Trophoblast cell (in vitro differentiated cells and primary cell): ENCODE data around the gene KRT23.

Experiments
- DNase-seq, 2 donors: peaks; one replicate each; pipeline ENCODE4 v3.0.0-alpha.2; 2016
- H2AFZ ChIP-seq: 2 replicates; pipeline ENCODE4 v1.6.1; 2013; ENCODE audit warnings: low read length, moderate library complexity, mild to moderate bottlenecking; ENCODE audit not compliant: insufficient read depth, poor library complexity
- H2AK5ac ChIP-seq: 2 replicates; pipeline ENCODE4 v1.6.1; 2013; ENCODE audit warnings: mild to moderate bottlenecking, low read length
- H2BK120ac ChIP-seq: 2 replicates; pipeline ENCODE4 v1.6.1; 2013; ENCODE audit warnings: low read length, mild to moderate bottlenecking, moderate library complexity; ENCODE audit not compliant: insufficient read depth, poor library complexity
- H2BK12ac ChIP-seq: 2 replicates; pipeline ENCODE4 v1.6.1; 2013; ENCODE audit warnings: mild to moderate bottlenecking, low read length, moderate library complexity
- H2BK5ac ChIP-seq: 2 replicates; pipeline ENCODE4 v1.6.1; 2013; ENCODE audit warnings: low read length, low read depth, moderate library complexity, mild to moderate bottlenecking; ENCODE audit not compliant: poor library complexity
- H3K14ac ChIP-seq: 2 replicates; pipeline ENCODE4 v1.6.1; 2013; ENCODE audit warnings: mild to moderate bottlenecking, low read length
- H3K18ac ChIP-seq: 2 replicates; pipeline ENCODE4 v1.6.1; 2013; ENCODE audit warnings: mild to moderate bottlenecking, low read length
- H3K23ac ChIP-seq: 2 replicates; pipeline ENCODE4 v1.6.1; 2013; ENCODE audit warnings: low read length
- H3K27ac ChIP-seq: 2 replicates; pipeline ENCODE4 v1.5.1; 2013; ENCODE audit warnings: low read depth, mild to moderate bottlenecking, inconsistent platforms, low read length, moderate library complexity
- H3K27me3 ChIP-seq: 2 replicates; pipeline ENCODE4 v1.6.1; 2013; ENCODE audit warnings: inconsistent platforms, mild to moderate bottlenecking, low read length, moderate library complexity; ENCODE audit not compliant: insufficient read depth
- H3K36me3 ChIP-seq, 2 experiments: 1 replicate in 1 of 2; 2 replicates in 1 of 2; pipeline ENCODE4 v1.6.1; 2013; ENCODE audit warnings: low read length in 2 of 2, mild to moderate bottlenecking in 2 of 2, moderate library complexity in 1 of 2; ENCODE audit not compliant: insufficient read depth in 2 of 2, control insufficient read depth in 1 of 2
- H3K4ac ChIP-seq: 2 replicates; pipeline ENCODE4 v1.6.1; 2013; ENCODE audit warnings: low read depth, mild to moderate bottlenecking, low read length, moderate library complexity
- H3K4me1 ChIP-seq, 2 experiments: 1 replicate in 1 of 2; 2 replicates in 1 of 2; pipeline ENCODE4 v1.6.1; 2013; ENCODE audit warnings: low read length in 2 of 2, mild to moderate bottlenecking in 2 of 2, moderate library complexity in 1 of 2; ENCODE audit not compliant: insufficient read depth in 2 of 2, control insufficient read depth in 1 of 2
- H3K4me2 ChIP-seq: 2 replicates; pipeline ENCODE4 v1.6.1; 2013; ENCODE audit warnings: inconsistent platforms, mild to moderate bottlenecking, low read length, moderate library complexity
- H3K4me3 ChIP-seq: 2 replicates; pipeline ENCODE4 v1.5.1; 2013; ENCODE audit warnings: mild to moderate bottlenecking, low read depth, low read length, inconsistent platforms
- H3K79me1 ChIP-seq: one replicate; pipeline ENCODE4 v1.6.1; 2013; ENCODE audit warnings: low read length
- H3K79me2 ChIP-seq: 2 replicates; pipeline ENCODE4 v1.6.1; 2013; ENCODE audit warnings: low read length, mild to moderate bottlenecking; ENCODE audit not compliant: control insufficient read depth, insufficient read depth, poor library complexity
- H3K9ac ChIP-seq: 2 replicates; pipeline ENCODE4 v1.6.1; 2013; ENCODE audit warnings: mild to moderate bottlenecking, low read length
- H3K9me3 ChIP-seq: 2 replicates; pipeline ENCODE4 v1.6.1; 2013; ENCODE audit warnings: low read depth, mild to moderate bottlenecking, control low read depth, inconsistent platforms, low read length; ENCODE audit not compliant: insufficient read depth
- H4K12ac ChIP-seq: 2 replicates; pipeline ENCODE4 v1.6.1; 2013; ENCODE audit warnings: low read depth, mild to moderate bottlenecking, low read length, moderate library complexity
- H4K8ac ChIP-seq: 2 replicates; pipeline ENCODE4 v1.6.1; 2013; ENCODE audit warnings: low read depth, mild to moderate bottlenecking, low read length, moderate library complexity
- H4K91ac ChIP-seq: one replicate; pipeline ENCODE4 v1.6.1; 2013; ENCODE audit warnings: low read depth, mild to moderate bottlenecking, low read length, moderate library complexity
- WGBS: extraction: QIAGEN DNeasy Blood & Tissue Kit; methylation state at CpG from one replicate; pipeline ENCODE4 v1.1.7; 2013; ENCODE audit warnings: missing lambda C conversion rate; ENCODE audit not compliant: insufficient read length, insufficient coverage; ENCODE audit errors: extremely low coverage; 5-methylcytosine and 5-hydroxymethylcytosine counted together

KRT23 gene

GRCh38 chr17:40962059-40962561 lies 24.7 kb upstream of the KRT23 start:
- H3K79me2 ChIP-seq: no peaks in the 10 kb centered on the region
- no peak overlapping the region for H3K18ac ChIP-seq
- H3K9ac ChIP-seq: no peak overlapping the region
- no peak overlapping the region for H3K27ac ChIP-seq
- DNase-seq: no peak
- H3K9me3 ChIP-seq: no peaks in the 10 kb centered on the region
- H4K91ac ChIP-seq: no peak overlapping the region
- no peak overlapping the region for H2AFZ ChIP-seq
- H2BK12ac ChIP-seq: no peak overlapping the region
- no peak overlapping the region for H4K12ac ChIP-seq
- H3K4me1 ChIP-seq: peaks cover 4 to 10% of the 10 kb centered on the region in 2 experiments
- no peak overlapping the region for H2BK120ac ChIP-seq
- no peak overlapping the region for H3K23ac ChIP-seq
- H3K14ac ChIP-seq: no peak overlapping the region
- H2BK5ac ChIP-seq: no peak overlapping the region
- no peak overlapping the region for H3K4me2 ChIP-seq
- WGBS: no CpG with 5 or more reads among the region's 4 CpGs
- no peak overlapping the region for H3K4me3 ChIP-seq
- no peaks in the 10 kb centered on the region for H3K27me3 ChIP-seq
- H3K4ac ChIP-seq: no peak overlapping the region
- H3K79me1 ChIP-seq: peaks cover 4% of the 10 kb centered on the region
- no peak overlapping the region for H2AK5ac ChIP-seq
- H3K36me3 ChIP-seq: no peaks in the 10 kb centered on the region
- no peak overlapping the region for H4K8ac ChIP-seq

- no peak overlapping the region for H3K9ac ChIP-seq
- no peak overlapping the region for H3K14ac ChIP-seq
- H2AK5ac ChIP-seq: no peak overlapping the region
- H3K27me3 ChIP-seq: no peaks in the 10 kb centered on the region
- H3K4me2 ChIP-seq: no peak overlapping the region
- no peak overlapping the region for H4K91ac ChIP-seq
- WGBS: no CpG with 5 or more reads among the region's 1 CpG
- no peak overlapping the region for H2BK5ac ChIP-seq
- H3K36me3 ChIP-seq: no peaks in the 10 kb centered on the region
- H3K27ac ChIP-seq: no peak overlapping the region
- H3K9me3 ChIP-seq: no peaks in the 10 kb centered on the region
- peaks cover 6 to 11% of the 10 kb centered on the region in 2 experiments for H3K4me1 ChIP-seq
- DNase-seq: no peak
- H3K79me1 ChIP-seq: peaks cover 4% of the 10 kb centered on the region
- H2AFZ ChIP-seq: no peak overlapping the region
- no peak overlapping the region for H2BK120ac ChIP-seq
- H4K8ac ChIP-seq: no peak overlapping the region
- H2BK12ac ChIP-seq: no peak overlapping the region
- no peaks in the 10 kb centered on the region for H3K79me2 ChIP-seq
- no peak overlapping the region for H3K4ac ChIP-seq
- no peak overlapping the region for H3K23ac ChIP-seq
- H4K12ac ChIP-seq: no peak overlapping the region
- H3K18ac ChIP-seq: no peak overlapping the region
- no peak overlapping the region for H3K4me3 ChIP-seq
Measured at GRCh38 chr17:40961591-40961990, 24.1 kb upstream of the KRT23 start.

- H3K79me2 ChIP-seq: no peaks in the 10 kb centered on the region
- no peak overlapping the region for H2AK5ac ChIP-seq
- H3K27me3 ChIP-seq: no peaks in the 10 kb centered on the region
- H2BK120ac ChIP-seq: no peak overlapping the region
- no peak overlapping the region for H4K8ac ChIP-seq
- H3K27ac ChIP-seq: no peak overlapping the region
- H2BK12ac ChIP-seq: no peak overlapping the region
- H3K9me3 ChIP-seq: no peaks in the 10 kb centered on the region
- no peak overlapping the region for H4K12ac ChIP-seq
- no peak overlapping the region for H3K4me3 ChIP-seq
- no peak overlapping the region for H3K4me2 ChIP-seq
- WGBS: no CpG with 5 or more reads among the region's 10 CpGs
- peaks cover 7 to 14% of the 10 kb centered on the region in 2 experiments for H3K4me1 ChIP-seq
- H3K23ac ChIP-seq: no peak overlapping the region
- no peak overlapping the region for H3K9ac ChIP-seq
- H4K91ac ChIP-seq: peak overlapping the region; percentile 39
- H2BK5ac ChIP-seq: no peak overlapping the region
- no peak overlapping the region for H3K4ac ChIP-seq
- no peak overlapping the region for H3K18ac ChIP-seq
- H3K36me3 ChIP-seq: no peaks in the 10 kb centered on the region
- peak; percentile 49 to 71 for DNase-seq
- peaks cover 8% of the 10 kb centered on the region for H3K79me1 ChIP-seq
- no peak overlapping the region for H2AFZ ChIP-seq
- no peak overlapping the region for H3K14ac ChIP-seq
Measured at GRCh38 chr17:40960144-40960543, 22.7 kb upstream of the KRT23 start.

DNA sequence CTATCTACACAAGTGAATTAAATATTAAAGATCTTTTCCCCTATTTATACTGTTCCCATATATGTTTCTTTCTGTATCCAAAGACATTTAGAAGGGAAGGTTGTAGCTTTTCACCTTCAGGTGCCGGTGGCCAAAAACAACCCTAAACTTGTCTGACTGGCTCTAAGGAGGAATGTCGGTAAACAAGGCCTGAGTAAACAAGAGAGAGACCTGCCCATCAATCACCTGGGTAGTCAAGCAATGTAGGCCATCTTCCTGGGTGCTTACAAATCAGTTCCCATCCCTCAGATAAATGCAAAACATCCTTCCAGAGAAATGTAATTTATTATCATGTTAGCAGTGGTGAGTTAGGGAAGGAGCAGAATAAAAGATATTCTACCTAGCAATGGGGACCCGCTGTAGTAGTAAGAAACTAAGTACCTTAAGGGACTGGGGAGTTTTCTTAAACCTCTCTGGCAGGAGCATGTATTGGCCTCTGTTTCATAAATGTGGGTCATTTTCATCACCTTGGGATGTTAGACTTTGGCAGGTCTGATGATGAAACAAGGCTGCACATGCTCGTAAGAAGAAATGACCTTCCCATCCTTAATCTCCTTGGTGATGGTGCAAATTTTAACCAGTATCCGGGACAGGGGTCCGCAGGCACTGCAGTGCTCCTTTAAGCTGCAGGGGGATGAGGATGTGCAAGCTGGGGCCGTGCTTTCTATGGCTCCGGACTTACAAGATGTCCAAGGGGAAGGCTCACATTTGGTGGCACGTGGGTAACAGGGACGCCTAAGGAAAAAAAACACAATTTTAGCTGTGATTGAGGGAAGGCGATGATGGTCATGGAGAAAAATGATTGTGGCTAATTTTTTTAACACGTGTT lies 20.9 kb upstream of the KRT23 start:
- DNase-seq: peak; percentile 61 to 79
- peak overlapping the region; percentile 87 for H2AK5ac ChIP-seq
- peaks cover 7 to 14% of the 10 kb centered on the region in 2 experiments for H3K4me1 ChIP-seq
- peak overlapping the region; percentile 91 for H4K91ac ChIP-seq
- no peaks in the 10 kb centered on the region for H3K9me3 ChIP-seq
- no peaks in the 10 kb centered on the region for H3K79me2 ChIP-seq
- H3K79me1 ChIP-seq: peaks cover 8% of the 10 kb centered on the region
- no peak overlapping the region for H3K9ac ChIP-seq
- peak overlapping the region; percentile 16 for H3K27ac ChIP-seq
- H3K27me3 ChIP-seq: no peaks in the 10 kb centered on the region
- H4K8ac ChIP-seq: no peak overlapping the region
- no peak overlapping the region for H2AFZ ChIP-seq
- H3K4me2 ChIP-seq: no peak overlapping the region
- no peak overlapping the region for H3K4ac ChIP-seq
- H3K14ac ChIP-seq: peak overlapping the region; percentile 73
- peak overlapping the region; percentile 44 for H4K12ac ChIP-seq
- WGBS: no CpG with 5 or more reads among the region's 12 CpGs
- H3K36me3 ChIP-seq: no peaks in the 10 kb centered on the region
- H2BK120ac ChIP-seq: peak overlapping the region; percentile 83
- H3K4me3 ChIP-seq: no peak overlapping the region
- H2BK12ac ChIP-seq: no peak overlapping the region
- peak overlapping the region; percentile 55 for H3K18ac ChIP-seq
- H2BK5ac ChIP-seq: peak overlapping the region; percentile 91
- H3K23ac ChIP-seq: no peak overlapping the region
